Upper lobe of left lung (tissue), 4 donors: Measurements from ENCODE around the gene ONECUT1.

ENCODE experiments used
- EP300 ChIP-seq, 4 donors: sonication (generic); formaldehyde crosslinking; IDR thresholded peaks; one replicate each; pipeline ENCODE4 v1.5.1; 2017; ENCODE audit warnings: antibody characterized with exemption in 4 of 4, control low read depth in 2 of 4
- POLR2A ChIP-seq, 4 donors: fragments of 450-650 bp; IDR thresholded peaks; one replicate each; pipeline ENCODE4 v1.5.1; 2016 to 2017; ENCODE audit warnings: antibody characterized with exemption in 4 of 4, mild to moderate bottlenecking in 2 of 4
- POLR2AphosphoS5 ChIP-seq, 2 donors: sonication (generic); formaldehyde crosslinking; IDR thresholded peaks; one replicate each; pipeline ENCODE4 v1.5.1; 2017; ENCODE audit warnings: antibody characterized with exemption in 2 of 2
- TF ChIP-seq, protein P1 (sequence below), 6 experiments: fragments of 450-650 bp in 4 of 6; fragments of 200-600 bp in 2 of 6; sonication (generic) in 2 of 6; IDR thresholded peaks; one replicate each; pipeline ENCODE4 v1.5.1; 2016 to 2019; ENCODE audit warnings: antibody characterized with exemption in 6 of 6

DNA sequence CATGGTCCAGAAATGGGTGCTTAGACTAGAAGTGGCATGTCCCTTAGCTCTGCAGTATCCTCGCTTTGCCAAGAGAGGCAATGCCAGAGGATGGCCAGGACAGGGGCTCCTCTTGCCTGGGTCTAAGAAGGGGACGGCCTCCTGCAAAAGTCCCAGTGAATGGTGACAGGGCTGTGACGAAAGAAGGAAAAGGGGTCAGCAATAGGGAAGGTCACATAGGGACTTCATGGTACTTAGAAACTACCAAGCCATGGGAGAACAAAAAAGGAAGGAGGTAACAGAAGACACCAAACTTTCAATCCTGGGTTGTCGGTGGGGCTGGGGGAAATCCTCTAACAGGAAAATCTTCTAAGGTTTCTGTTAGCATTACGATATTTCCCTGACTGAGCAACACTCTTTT is 74.7 kb downstream of the ONECUT1 start:
- TF ChIP-seq POLR2A (IDR thresholded peaks at IDR 0.05) (no peak), EP300 (IDR thresholded peaks at IDR 0.05) (no peak), POLR2AphosphoS5 (IDR thresholded peaks at IDR 0.05) (no peak)
- TF ChIP-seq, protein P1, sequence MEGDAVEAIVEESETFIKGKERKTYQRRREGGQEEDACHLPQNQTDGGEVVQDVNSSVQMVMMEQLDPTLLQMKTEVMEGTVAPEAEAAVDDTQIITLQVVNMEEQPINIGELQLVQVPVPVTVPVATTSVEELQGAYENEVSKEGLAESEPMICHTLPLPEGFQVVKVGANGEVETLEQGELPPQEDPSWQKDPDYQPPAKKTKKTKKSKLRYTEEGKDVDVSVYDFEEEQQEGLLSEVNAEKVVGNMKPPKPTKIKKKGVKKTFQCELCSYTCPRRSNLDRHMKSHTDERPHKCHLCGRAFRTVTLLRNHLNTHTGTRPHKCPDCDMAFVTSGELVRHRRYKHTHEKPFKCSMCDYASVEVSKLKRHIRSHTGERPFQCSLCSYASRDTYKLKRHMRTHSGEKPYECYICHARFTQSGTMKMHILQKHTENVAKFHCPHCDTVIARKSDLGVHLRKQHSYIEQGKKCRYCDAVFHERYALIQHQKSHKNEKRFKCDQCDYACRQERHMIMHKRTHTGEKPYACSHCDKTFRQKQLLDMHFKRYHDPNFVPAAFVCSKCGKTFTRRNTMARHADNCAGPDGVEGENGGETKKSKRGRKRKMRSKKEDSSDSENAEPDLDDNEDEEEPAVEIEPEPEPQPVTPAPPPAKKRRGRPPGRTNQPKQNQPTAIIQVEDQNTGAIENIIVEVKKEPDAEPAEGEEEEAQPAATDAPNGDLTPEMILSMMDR (IDR thresholded peaks at IDR 0.05), result no peak
